MM.1S (cell line): ENCODE measurements around the gene RERE.

Source experiments
- DNase-seq: peaks from one replicate; pipeline ENCODE4 v3.0.0-alpha.2; 2015
- H2AFZ ChIP-seq: fragments of 300-600 bp; sonication (generic); 2 replicates; pipeline ENCODE4 v1.6.0; 2016; ENCODE audit warnings: antibody characterized with exemption, low read length
- H3F3A ChIP-seq: fragments of 300-600 bp; sonication (generic); 2 replicates; pipeline ENCODE4 v1.6.1; 2016; ENCODE audit warnings: mild to moderate bottlenecking, antibody characterized with exemption, low read length, moderate library complexity, mixed read lengths; ENCODE audit not compliant: insufficient read depth
- H3K27ac ChIP-seq: fragments of 300-600 bp; sonication (generic); 2 replicates; pipeline ENCODE4 v1.5.1; 2016; ENCODE audit warnings: mild to moderate bottlenecking, low read length
- H3K27me3 ChIP-seq: fragments of 300-600 bp; sonication (generic); replicated peaks from 2 replicates; pipeline ENCODE4 v1.6.0; 2016; ENCODE audit warnings: low read length; ENCODE audit not compliant: insufficient read depth
- H3K36me3 ChIP-seq: fragments of 300-600 bp; sonication (generic); replicated peaks from 2 replicates; pipeline ENCODE4 v1.6.1; 2016; ENCODE audit warnings: mild to moderate bottlenecking, low read length, mixed read lengths; ENCODE audit not compliant: insufficient read depth
- H3K4me1 ChIP-seq: fragments of 300-600 bp; sonication (generic); 2 replicates; pipeline ENCODE4 v1.6.1; 2016; ENCODE audit warnings: low read length, mixed read lengths
- H3K4me2 ChIP-seq: fragments of 300-600 bp; sonication (generic); 2 replicates; pipeline ENCODE4 v1.6.0; 2016; ENCODE audit warnings: low read depth, low read length
- H3K4me3 ChIP-seq: fragments of 300-600 bp; sonication (generic); 2 replicates; pipeline ENCODE4 v1.5.1; 2016; ENCODE audit warnings: low read length, mixed read lengths
- H3K79me2 ChIP-seq: fragments of 300-600 bp; sonication (generic); 2 replicates; pipeline ENCODE4 v1.6.1; 2016; ENCODE audit warnings: mixed run types, low read length, mixed read lengths
- H3K9ac ChIP-seq: fragments of 300-600 bp; sonication (generic); 2 replicates; pipeline ENCODE4 v1.6.1; 2016; ENCODE audit warnings: low read length, mixed read lengths
- H3K9me2 ChIP-seq: fragments of 300-600 bp; sonication (generic); replicated peaks from 2 replicates; pipeline ENCODE4 v1.6.1; 2016; ENCODE audit warnings: mild to moderate bottlenecking, low read length, mixed read lengths; ENCODE audit not compliant: insufficient read depth
- H3K9me3 ChIP-seq: fragments of 300-600 bp; sonication (generic); replicated peaks from 2 replicates; pipeline ENCODE4 v1.6.1; 2016; ENCODE audit warnings: mild to moderate bottlenecking, low read length, mixed read lengths; ENCODE audit not compliant: insufficient read depth
- H4K20me1 ChIP-seq: fragments of 300-600 bp; sonication (generic); 2 replicates; pipeline ENCODE4 v1.6.1; 2016; ENCODE audit warnings: mild to moderate bottlenecking, low read length, moderate library complexity, mixed read lengths; ENCODE audit not compliant: insufficient read depth
- EZH2 ChIP-seq: fragments of 300-600 bp; sonication (generic); optimal IDR thresholded peaks from 2 replicates; pipeline ENCODE3; 2017; ENCODE audit warnings: low read depth, mild to moderate bottlenecking, antibody characterized with exemption, low read length, mixed read lengths
- EZH2phosphoT487 ChIP-seq: fragments of 300-600 bp; sonication (generic); IDR thresholded peaks from 2 replicates; pipeline ENCODE4 v1.6.1; 2018; ENCODE audit warnings: antibody characterized with exemption, low read length
- TF ChIP-seq, protein P1 (sequence below): fragments of 300-600 bp; sonication (generic); IDR thresholded peaks from 2 replicates; pipeline ENCODE4 v1.5.1; 2016; ENCODE audit warnings: antibody characterized with exemption, low read length, mixed read lengths

The RERE gene

DNA sequence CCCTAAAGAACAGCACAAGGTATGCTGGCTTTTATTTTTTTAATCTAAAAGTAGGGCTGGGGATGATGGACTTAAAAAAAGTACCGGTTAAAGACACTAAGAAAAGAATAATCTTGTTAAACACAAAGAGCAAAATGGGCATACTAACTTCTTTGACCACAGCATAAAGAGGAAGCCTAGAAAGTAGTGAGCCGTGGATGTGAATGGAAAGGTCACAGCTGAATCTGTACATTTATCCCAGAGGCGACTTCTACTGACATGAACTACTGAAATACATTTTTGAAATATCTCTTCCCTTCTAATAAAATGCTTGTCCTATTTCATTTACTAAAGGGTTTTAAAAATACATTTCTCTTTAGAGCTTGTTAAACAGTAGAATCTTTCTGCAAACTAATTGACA, 358.8 kb downstream of the RERE start:
- no peak overlapping the region for H3K9ac ChIP-seq
- no peaks in the 10 kb centered on the region for H3K79me2 ChIP-seq
- no peak overlapping the region for H2AFZ ChIP-seq
- no peaks in the 10 kb centered on the region for H3K36me3 ChIP-seq
- no peaks in the 10 kb centered on the region for H3K9me3 ChIP-seq
- H3K4me3 ChIP-seq, result no peak overlapping the region
- TF ChIP-seq, protein P1, sequence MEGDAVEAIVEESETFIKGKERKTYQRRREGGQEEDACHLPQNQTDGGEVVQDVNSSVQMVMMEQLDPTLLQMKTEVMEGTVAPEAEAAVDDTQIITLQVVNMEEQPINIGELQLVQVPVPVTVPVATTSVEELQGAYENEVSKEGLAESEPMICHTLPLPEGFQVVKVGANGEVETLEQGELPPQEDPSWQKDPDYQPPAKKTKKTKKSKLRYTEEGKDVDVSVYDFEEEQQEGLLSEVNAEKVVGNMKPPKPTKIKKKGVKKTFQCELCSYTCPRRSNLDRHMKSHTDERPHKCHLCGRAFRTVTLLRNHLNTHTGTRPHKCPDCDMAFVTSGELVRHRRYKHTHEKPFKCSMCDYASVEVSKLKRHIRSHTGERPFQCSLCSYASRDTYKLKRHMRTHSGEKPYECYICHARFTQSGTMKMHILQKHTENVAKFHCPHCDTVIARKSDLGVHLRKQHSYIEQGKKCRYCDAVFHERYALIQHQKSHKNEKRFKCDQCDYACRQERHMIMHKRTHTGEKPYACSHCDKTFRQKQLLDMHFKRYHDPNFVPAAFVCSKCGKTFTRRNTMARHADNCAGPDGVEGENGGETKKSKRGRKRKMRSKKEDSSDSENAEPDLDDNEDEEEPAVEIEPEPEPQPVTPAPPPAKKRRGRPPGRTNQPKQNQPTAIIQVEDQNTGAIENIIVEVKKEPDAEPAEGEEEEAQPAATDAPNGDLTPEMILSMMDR, result no peak
- no peak for TF ChIP-seq EZH2phosphoT487
- no peak for TF ChIP-seq EZH2
- 0 out of 2 replicates have a peak, but pooled peaks cover 8% of the 10 kb centered on the region for H3K4me1 ChIP-seq
- no peaks in the 10 kb centered on the region for H3K27me3 ChIP-seq
- no peak overlapping the region for H3K4me2 ChIP-seq
- H3F3A ChIP-seq, result no peaks in the 10 kb centered on the region
- no peak for DNase-seq
- H4K20me1 ChIP-seq, result no peaks in the 10 kb centered on the region
- no peak overlapping the region for H3K27ac ChIP-seq
- H3K9me2 ChIP-seq, result no peaks in the 10 kb centered on the region

DNA sequence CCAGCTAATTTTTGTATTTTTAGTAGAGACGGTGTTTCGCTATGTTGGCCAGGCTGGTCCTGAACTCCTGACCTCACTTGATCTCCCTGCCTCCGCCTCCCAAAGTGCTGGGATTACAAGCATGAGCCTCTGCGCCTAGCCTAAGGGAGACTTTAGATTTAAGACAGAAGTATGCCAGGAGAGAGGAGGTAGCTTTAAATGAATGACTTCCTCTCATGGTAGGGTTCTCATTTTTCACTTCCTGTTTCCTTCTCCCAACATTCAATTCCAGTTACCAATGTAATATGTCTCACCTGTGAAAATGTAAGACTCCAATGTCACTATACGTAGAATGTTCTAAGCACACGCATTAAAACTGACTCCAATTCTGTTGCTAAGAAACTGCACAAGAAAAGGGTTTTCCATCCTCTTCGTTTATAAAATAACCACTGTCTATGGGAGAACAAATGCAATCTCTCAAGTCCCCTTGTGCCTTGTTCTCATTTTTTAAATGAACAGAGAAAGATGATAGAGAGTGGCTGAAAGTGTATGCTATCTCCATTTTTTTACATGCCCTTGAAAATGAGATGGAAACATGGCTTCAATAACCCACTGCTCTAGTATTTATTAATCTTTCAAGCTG, 359.6 kb downstream of the RERE start:
- Histone ChIP-seq H3K9me3 (no peaks in the 10 kb centered on the region), H2AFZ (no peak overlapping the region), H3K36me3 (no peaks in the 10 kb centered on the region), H3K9ac (no peak overlapping the region), H3K4me3 (no peak overlapping the region), H3K9me2 (no peaks in the 10 kb centered on the region), H3K79me2 (no peaks in the 10 kb centered on the region), H3K4me2 (no peak overlapping the region), H3K27ac (no peak overlapping the region), H4K20me1 (no peaks in the 10 kb centered on the region), H3F3A (no peaks in the 10 kb centered on the region), H3K4me1 (0 out of 2 replicates have a peak, but pooled peaks cover 8% of the 10 kb centered on the region), H3K27me3 (no peaks in the 10 kb centered on the region)
- DNase-seq, result no peak
- TF ChIP-seq, protein P1, result no peak
- TF ChIP-seq EZH2 (no peak), EZH2phosphoT487 (no peak)

DNA sequence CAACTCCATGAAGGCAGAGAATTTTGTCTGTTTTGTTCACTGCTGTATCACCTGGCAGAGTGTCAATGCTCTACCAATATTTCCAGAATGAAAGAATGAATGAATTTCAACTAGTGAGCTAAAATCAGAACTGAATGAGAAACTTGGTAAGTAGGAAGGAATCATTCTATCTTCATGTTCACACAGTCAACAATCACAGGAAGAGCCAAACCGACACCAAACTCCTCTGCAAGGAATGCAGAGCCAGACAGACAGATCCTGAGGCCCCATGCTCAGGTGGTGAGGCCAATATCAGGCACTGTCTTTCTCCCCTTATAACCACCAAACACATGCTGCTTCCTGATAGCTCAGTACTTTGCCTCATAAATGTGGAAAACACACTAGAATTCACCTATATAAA, 360.4 kb downstream of the RERE start:
- no peaks in the 10 kb centered on the region for H3K9me2 ChIP-seq
- H3K27me3 ChIP-seq, result no peaks in the 10 kb centered on the region
- H3K4me3 ChIP-seq, result no peak overlapping the region
- no peak overlapping the region for H3K9ac ChIP-seq
- TF ChIP-seq EZH2phosphoT487 (no peak), EZH2 (no peak)
- TF ChIP-seq, protein P1, result no peak
- DNase-seq, result no peak
- 0 out of 2 replicates have a peak, but pooled peaks cover 8% of the 10 kb centered on the region for H3K4me1 ChIP-seq
- no peaks in the 10 kb centered on the region for H3K79me2 ChIP-seq
- no peak overlapping the region for H2AFZ ChIP-seq
- no peaks in the 10 kb centered on the region for H3K36me3 ChIP-seq
- H3K9me3 ChIP-seq, result no peaks in the 10 kb centered on the region
- no peaks in the 10 kb centered on the region for H4K20me1 ChIP-seq
- H3F3A ChIP-seq, result no peaks in the 10 kb centered on the region
- no peak overlapping the region for H3K4me2 ChIP-seq
- no peak overlapping the region for H3K27ac ChIP-seq
